NCI-H1694 treated with DMSO at 0.1 percent for 48 hours (cell line): Measurements from ENCODE around the gene MC5R.
"Not testable (repeated sequence)": the region's sequence is repeated elsewhere in the genome, so short reads cannot be mapped to it uniquely, and the experiment has no call there.

Experiments
- DNase-seq: peaks from one replicate; lab custom pipeline; 2025; lab: John Stamatoyannopoulos, UW

The MC5R gene

GRCh38 chr18:13849791-13850190 lies 25.8 kb downstream of the MC5R start:
- DNase-seq, result no peak

- DNase-seq, result not testable (repeated sequence)
These were observed 38.9 kb downstream of the MC5R start for GRCh38 chr18:13862898-13863297.

DNA sequence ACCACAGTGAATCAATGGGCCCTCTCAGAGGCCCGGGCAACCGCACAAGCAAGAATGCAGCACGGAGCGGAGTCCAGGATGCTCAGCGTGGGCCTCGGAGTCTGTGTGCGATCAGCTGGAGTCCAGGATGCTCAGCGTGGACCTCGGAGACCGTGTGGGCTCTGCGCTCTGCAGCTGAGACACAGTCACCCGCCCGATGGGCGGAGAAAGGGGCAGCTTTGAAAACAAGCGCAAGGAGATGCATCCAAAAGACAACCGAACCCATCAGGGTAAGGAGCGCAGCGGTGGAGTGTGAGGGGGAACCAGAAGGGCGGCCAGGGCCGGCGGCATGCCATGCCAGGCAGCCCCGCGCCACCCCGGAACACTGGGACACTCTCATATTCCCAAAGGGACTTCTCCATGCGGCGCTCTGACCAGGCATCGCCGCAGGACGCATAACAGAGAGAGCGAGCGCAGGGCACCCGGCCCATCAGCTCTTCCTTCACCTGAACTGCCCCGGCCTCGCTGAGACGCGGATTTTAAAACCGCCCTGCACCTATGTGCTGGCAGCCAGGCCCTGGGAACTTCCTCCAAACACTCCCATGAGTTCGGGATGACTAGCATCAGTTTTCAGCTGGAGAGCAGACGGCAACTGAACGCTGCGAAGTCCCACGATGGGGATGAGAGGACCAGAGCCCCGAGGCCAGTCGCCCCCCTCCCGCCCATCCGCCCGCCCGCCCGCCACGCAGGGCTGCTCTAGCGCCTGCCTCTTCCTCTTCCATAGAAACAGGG lies 44.7 kb downstream of the MC5R start:
- DNase-seq, result no peak

- no peak for DNase-seq
These were observed 47.8 kb downstream of the MC5R start for GRCh38 chr18:13871701-13872100.

- no peak for DNase-seq
These were observed 48.4 kb downstream of the MC5R start for GRCh38 chr18:13872373-13872772.

DNA sequence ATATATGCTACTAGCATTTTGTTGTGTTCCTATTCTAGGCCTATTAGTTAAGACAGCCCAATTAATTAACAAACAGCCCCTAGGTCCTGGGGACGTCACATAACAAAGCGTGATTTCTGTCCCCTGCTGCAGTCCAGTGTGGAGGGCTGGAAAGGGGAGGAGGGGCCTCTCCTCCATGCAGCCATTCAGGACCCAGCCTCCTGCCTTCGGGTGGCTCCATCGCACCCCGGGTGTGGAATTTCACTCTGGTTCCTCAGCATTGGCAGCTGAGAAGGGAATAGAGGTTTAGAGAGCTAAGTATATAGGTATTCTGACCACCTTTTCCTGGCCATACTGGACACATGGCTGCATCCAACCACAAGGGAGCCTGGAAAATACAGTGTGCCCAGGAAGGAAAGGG lies 49.0 kb downstream of the MC5R start:
- no peak for DNase-seq

- no peak for DNase-seq
These were observed 50.6 kb downstream of the MC5R start for GRCh38 chr18:13874558-13874957.
